Stomach smooth muscle (tissue), 2 donors: ENCODE measurements around the gene LRRC47.

Source experiments
- H3K27ac ChIP-seq: one replicate; pipeline ENCODE4 v1.7.0; 2013; ENCODE audit warnings: mild to moderate bottlenecking, low read length, inconsistent platforms
- H3K27me3 ChIP-seq, 2 donors: one replicate each; pipeline ENCODE4 v1.7.0; 2013; ENCODE audit warnings: low read length in 2 of 2; ENCODE audit not compliant: insufficient read depth in 2 of 2, control insufficient read depth in 1 of 2
- H3K36me3 ChIP-seq, 2 donors: one replicate each; pipeline ENCODE4 v1.7.0; 2013; ENCODE audit warnings: low read length in 2 of 2; ENCODE audit not compliant: control insufficient read depth in 2 of 2, insufficient read depth in 2 of 2
- H3K4me1 ChIP-seq: one replicate; pipeline ENCODE4 v1.7.0; 2013; ENCODE audit warnings: low read length; ENCODE audit not compliant: control insufficient read depth, insufficient read depth
- H3K4me3 ChIP-seq, 2 donors: one replicate each; pipeline ENCODE4 v1.7.0; 2013; ENCODE audit warnings: low read length in 2 of 2
- H3K9ac ChIP-seq, 2 donors: one replicate each; pipeline ENCODE4 v1.7.0; 2013; ENCODE audit warnings: low read length in 2 of 2, mild to moderate bottlenecking in 1 of 2
- H3K9me3 ChIP-seq, 2 donors: one replicate each; pipeline ENCODE4 v1.7.0; 2013; ENCODE audit warnings: low read length in 2 of 2; ENCODE audit not compliant: control insufficient read depth in 2 of 2
- donor health status: healthy.
- donor health status: Pancreatic carcinoma.

Gene LRRC47

DNA sequence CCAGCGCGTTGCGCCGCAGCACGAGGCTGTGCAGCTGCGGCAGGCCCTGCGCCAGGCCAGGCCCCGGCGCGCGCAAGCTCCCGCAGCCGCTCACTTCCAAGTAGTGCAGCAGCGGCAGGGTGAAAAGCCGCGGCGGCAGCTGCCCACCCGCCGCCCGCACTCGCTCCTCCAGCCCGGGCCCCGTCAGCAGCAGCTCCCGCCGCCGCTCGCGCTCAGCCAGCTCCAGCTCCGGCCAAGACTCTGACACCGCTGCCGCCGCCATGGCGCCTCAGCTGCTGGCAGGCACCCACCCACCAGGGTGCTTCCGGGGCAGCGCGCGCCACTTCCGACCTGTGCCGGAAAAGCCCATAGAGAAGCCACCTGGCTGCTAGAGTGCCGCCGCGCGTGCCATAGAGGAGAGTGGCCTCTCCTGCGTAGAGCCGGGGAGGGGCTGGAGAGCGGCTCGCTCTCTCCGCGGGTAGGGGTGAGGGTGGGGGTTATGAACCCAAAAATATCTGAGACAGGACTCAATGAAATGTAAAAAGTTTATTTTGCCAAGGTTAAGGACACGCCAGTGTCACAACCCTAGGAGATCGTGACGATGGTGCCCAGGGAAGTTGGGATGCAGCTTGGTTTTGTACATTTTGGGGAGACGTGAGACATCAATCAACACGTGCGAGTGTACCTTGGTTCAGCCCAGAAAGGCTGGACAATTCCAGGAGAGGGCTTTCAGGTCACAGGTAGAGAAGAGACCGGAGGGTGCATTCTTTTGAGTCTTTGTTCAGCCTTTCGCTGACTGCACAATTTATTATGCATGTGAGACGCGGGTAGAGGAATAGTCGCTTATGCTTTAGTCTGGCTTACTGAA lies at the start of gene LRRC47:
Gene LRRC47 (minus strand): TSS at position 284 of the 847 bp plus-strand sequence. CDS start 22 bp downstream, at position 262.
- H3K9ac ChIP-seq: peak within 1 kb of the TSS; percentile 74 to 89
- H3K27me3 ChIP-seq: peaks cover 0 to 8% of the 10 kb centered on the region in 2 donors
- H3K36me3 ChIP-seq: peaks cover 0 to 3% of the 10 kb centered on the region in 2 donors
- H3K9me3 ChIP-seq: no peaks in the 10 kb centered on the region
- H3K27ac ChIP-seq: peak within 1 kb of the TSS; percentile 55
- H3K4me3 ChIP-seq: peak within 1 kb of the TSS; percentile 82 to 88
- peaks cover 34% of the 10 kb centered on the region for H3K4me1 ChIP-seq

DNA sequence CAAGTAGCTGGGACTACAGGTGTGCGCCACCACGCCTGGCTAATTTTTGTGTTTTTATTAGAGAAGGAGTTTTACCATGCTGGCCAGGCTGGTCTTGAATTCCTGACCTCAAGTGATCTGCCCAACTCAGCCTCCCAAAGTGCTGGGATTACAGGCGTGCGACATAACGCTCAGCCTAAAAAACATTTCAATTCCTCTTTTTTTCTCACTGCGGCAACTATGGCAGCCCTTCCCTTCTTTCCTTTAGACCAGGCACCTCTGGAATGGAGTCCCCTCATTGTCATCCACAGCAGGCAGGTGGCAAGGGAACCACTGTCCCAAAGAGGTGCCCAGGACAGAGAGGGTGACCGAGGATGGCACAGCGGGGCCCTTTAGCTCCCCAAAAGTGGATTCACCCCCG lies 46.6 kb upstream of the LRRC47 start:
- no peak overlapping the region for H3K4me3 ChIP-seq
- H3K36me3 ChIP-seq: peaks cover 36 to 40% of the 10 kb centered on the region in 2 donors
- no peaks in the 10 kb centered on the region for H3K27me3 ChIP-seq
- H3K9me3 ChIP-seq: peaks cover 0 to under 1% of the 10 kb centered on the region in 2 donors
- no peak overlapping the region for H3K9ac ChIP-seq
- H3K27ac ChIP-seq: no peak overlapping the region
- no peaks in the 10 kb centered on the region for H3K4me1 ChIP-seq

DNA sequence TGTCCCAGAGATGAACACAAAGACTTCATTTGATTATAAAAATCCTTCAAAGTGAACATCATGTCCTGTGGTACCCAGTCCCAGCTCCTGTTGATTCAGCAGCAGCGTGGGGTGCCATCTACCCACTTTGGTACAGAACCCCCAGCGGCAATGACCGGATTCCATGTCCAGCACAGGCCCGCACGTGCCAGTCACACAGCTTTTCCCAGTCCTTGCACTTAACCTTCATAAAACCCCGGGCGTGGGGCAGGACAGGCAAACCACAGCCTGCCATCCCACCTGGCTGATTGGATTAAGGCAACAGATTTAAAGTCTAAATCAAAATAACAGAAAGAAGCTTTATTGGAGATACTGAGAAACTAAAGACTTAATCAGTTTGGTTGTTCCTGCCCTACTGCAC lies 45.2 kb upstream of the LRRC47 start:
- Histone ChIP-seq H3K4me3 (no peak overlapping the region), H3K4me1 (no peaks in the 10 kb centered on the region), H3K27ac (no peak overlapping the region), H3K27me3 (no peaks in the 10 kb centered on the region), H3K36me3 (peaks cover 43 to 45% of the 10 kb centered on the region in 2 donors), H3K9ac (no peak overlapping the region), H3K9me3 (peaks cover 0 to 6% of the 10 kb centered on the region in 2 donors)

DNA sequence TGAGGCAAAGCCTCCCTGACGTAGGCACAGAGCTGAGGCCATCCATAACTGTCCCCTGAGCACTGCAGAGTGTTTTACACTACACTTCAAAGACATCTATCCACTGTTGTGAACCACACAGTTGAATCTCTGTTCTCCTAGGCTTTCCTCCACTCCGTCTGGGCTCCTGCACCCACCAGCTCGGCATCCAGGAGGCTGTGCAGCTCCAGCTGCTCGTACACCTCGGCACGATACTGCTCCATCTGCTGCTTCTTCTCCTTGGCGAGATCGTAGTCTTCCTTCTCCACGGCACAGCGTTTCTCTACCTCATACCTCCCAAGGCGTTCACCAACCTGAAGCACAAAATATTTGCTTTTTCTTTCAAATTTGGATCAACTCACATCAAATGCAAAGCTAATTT lies 42.5 kb upstream of the LRRC47 start:
- H3K36me3 ChIP-seq: peaks cover 50 to 51% of the 10 kb centered on the region in 2 donors
- peaks cover 0 to 6% of the 10 kb centered on the region in 2 donors for H3K9me3 ChIP-seq
- H3K27me3 ChIP-seq: no peaks in the 10 kb centered on the region
- H3K4me3 ChIP-seq: no peak overlapping the region
- H3K27ac ChIP-seq: no peak overlapping the region
- no peaks in the 10 kb centered on the region for H3K4me1 ChIP-seq
- H3K9ac ChIP-seq: no peak overlapping the region

DNA sequence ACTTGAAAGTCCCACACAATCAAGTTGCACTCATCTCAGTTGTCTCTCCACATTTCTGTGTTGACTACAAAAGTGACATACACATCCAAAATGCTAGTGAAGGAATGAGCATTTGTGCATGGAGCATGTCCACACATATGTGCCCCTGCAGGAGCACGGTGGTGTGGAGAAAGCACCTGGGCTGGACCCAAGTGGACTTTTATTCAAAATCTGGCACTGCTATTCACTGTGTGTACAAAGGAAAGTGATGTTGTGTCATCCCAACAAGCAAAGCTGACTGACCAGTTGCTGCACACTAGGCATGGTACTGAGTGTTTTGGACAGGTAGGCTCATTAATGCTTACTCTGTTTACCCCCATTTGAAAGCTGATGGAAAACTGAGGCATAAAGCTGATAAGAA lies 41.4 kb upstream of the LRRC47 start:
- no peak overlapping the region for H3K9ac ChIP-seq
- H3K36me3 ChIP-seq: peaks cover 53 to 54% of the 10 kb centered on the region in 2 donors
- H3K27me3 ChIP-seq: no peaks in the 10 kb centered on the region

DNA sequence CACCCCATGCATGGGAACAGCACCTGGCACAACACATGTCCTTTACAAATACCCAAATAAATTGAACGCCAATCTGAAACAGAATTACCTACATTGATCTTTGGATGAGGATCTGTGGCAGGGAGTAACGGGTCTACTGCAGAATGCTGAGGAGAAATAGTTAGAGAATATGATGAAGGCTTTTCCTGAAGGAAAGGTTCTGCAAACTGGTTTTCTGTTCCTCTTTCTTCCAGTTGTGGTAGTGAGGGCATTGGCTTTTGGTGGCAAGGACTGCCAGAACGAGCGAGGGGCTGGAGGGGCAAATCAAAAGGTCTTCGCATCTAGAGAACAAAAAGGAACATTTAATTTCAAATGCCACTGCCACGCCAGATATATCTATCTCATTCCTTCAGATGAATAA lies 40.9 kb upstream of the LRRC47 start:
- Histone ChIP-seq H3K36me3 (peaks cover 56% of the 10 kb centered on the region in 2 donors), H3K4me1 (no peaks in the 10 kb centered on the region), H3K4me3 (no peak overlapping the region), H3K27me3 (no peaks in the 10 kb centered on the region), H3K9ac (no peak overlapping the region), H3K27ac (no peak overlapping the region), H3K9me3 (peaks cover 0 to 6% of the 10 kb centered on the region in 2 donors)

More for the DNA sequence above, 41.4 kb upstream of the LRRC47 start:
- Histone ChIP-seq H3K9me3 (peaks cover 0 to 6% of the 10 kb centered on the region in 2 donors), H3K4me1 (no peaks in the 10 kb centered on the region), H3K27ac (no peak overlapping the region), H3K4me3 (no peak overlapping the region)

DNA sequence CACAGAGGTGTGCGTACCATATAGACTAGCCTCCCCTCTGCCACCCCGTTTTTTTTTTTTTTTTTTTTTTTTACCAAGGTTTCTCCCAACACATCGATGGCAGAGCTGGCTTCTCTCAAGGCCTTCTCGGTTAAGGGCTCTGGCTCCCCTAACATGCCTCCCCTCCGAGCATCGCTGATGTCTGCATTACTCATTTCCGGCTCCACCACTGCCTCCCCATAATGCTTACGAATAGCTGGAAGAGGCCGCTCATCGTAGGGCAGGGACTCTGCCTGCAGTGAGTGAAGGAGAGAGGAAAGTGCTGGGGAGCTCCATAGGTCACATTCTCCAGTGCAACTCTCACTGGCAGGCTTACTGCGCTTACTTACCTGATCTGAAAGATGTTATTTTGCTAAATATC lies 40.1 kb upstream of the LRRC47 start:
- Histone ChIP-seq H3K4me3 (no peak overlapping the region), H3K9me3 (peaks cover 0 to 6% of the 10 kb centered on the region in 2 donors), H3K27ac (no peak overlapping the region), H3K36me3 (peaks cover 59 to 63% of the 10 kb centered on the region in 2 donors), H3K27me3 (no peaks in the 10 kb centered on the region), H3K9ac (no peak overlapping the region), H3K4me1 (no peaks in the 10 kb centered on the region)

DNA sequence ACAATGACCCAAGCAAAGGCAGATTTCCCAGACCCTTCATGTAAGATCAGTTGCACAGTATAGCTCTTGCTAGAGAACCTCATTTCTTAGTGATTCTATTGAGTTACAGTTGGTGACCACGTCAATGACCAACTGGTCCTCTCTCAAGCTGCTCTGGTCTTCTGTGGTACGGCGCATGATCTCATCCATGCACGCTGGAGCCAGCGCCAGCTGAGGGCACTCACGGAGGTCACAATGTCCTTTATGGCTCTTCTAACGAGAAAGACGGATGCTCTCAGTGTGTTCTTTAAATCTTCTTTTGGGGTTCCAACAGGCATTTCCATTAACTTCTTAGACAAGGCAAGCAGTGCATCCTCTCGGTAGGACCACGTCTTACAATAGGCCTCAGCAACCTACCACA lies 38.4 kb upstream of the LRRC47 start:
- H3K27ac ChIP-seq: no peak overlapping the region
- H3K27me3 ChIP-seq: no peaks in the 10 kb centered on the region
- H3K36me3 ChIP-seq: peaks cover 60 to 68% of the 10 kb centered on the region in 2 donors
- no peak overlapping the region for H3K9ac ChIP-seq
- peaks cover 0 to 6% of the 10 kb centered on the region in 2 donors for H3K9me3 ChIP-seq
- no peak overlapping the region for H3K4me3 ChIP-seq
- H3K4me1 ChIP-seq: no peaks in the 10 kb centered on the region

DNA sequence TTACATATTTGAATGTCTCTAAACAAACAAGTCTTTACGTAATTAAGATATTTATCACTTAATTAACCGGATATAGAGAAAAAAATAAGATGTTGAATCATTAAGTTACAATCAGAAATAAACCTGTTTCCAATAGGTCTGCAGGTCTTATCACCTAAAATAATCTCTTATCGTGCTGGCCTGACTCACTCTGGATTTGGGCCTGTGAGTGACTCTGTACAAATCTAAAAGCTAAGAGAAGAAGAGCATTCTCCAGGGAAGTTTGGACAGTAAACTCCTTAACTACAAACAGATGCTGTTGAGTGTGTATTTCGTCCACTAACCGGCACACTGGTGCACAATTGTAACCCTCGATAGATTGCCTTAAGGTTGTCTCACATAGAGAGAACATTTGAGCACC lies 35.4 kb upstream of the LRRC47 start:
- H3K4me3 ChIP-seq: no peak overlapping the region
- no peak overlapping the region for H3K27ac ChIP-seq
- H3K36me3 ChIP-seq: peaks cover 55 to 56% of the 10 kb centered on the region in 2 donors
- H3K9ac ChIP-seq: no peak overlapping the region
- H3K9me3 ChIP-seq: no peaks in the 10 kb centered on the region
- no peaks in the 10 kb centered on the region for H3K4me1 ChIP-seq
- H3K27me3 ChIP-seq: no peaks in the 10 kb centered on the region

DNA sequence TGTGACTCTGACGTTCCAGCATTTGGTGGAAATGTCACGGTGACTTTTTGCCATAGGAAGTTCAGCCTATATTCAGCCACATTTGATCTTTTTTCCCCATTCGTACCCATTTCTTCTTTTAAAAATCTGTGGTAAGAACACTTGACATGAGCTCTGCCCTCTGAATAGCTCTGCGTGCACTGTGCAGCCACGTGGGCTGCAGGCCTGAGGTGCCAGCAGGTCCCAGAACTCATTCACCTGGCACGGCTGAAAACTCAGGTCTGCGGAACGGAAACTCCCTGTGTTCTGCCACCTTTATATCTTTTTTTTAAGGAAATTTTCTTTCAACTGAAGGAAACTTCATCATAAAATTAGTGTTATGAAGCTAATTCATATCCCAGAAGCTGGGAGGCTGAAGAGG lies 32.1 kb upstream of the LRRC47 start:
- Histone ChIP-seq H3K4me3 (no peak overlapping the region), H3K9ac (no peak overlapping the region), H3K9me3 (no peaks in the 10 kb centered on the region), H3K36me3 (peaks cover 52 to 60% of the 10 kb centered on the region in 2 donors), H3K27ac (no peak overlapping the region), H3K27me3 (no peaks in the 10 kb centered on the region), H3K4me1 (no peaks in the 10 kb centered on the region)

DNA sequence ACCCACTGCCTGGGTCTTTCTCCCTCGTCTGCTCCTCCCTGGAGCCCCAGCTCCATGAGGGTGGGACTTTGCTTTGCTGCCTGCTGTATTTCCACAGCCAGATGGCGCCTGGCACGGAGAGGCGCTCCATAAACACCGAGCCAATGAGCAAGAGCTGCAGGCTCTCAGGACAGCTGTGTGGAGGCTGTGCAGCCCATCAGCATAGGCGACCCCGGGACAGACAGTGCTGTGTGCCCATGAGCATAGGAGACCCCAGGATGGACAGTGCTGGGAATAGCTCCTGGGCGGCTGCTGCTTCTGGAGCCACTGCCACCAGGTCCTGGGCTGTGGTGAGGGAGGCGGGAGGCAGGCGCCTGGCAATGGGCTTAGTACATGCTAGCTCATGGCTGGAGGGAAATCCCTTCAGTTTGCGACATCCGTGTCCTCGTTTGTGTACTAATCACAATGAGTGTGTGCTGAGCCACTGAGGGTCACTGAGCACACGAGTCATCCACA lies 31.6 kb upstream of the LRRC47 start:
- Histone ChIP-seq H3K9me3 (no peaks in the 10 kb centered on the region), H3K4me1 (no peaks in the 10 kb centered on the region), H3K27me3 (no peaks in the 10 kb centered on the region), H3K27ac (no peak overlapping the region), H3K4me3 (no peak overlapping the region), H3K36me3 (peaks cover 56 to 65% of the 10 kb centered on the region in 2 donors), H3K9ac (no peak overlapping the region)
